Activated CD8-positive, alpha-beta memory T cell treated with anti-CD3 and anti-CD28 coated beads for 24 hours (primary cell): ENCODE data around the gene C7.
"Not testable (repeated sequence)": the region's sequence is repeated elsewhere in the genome, so short reads cannot be mapped to it uniquely, and the experiment has no call there.

Source experiments
- DNase-seq: peaks from one replicate; pipeline ENCODE4 v3.0.0-alpha.2; 2020

Gene C7

DNA sequence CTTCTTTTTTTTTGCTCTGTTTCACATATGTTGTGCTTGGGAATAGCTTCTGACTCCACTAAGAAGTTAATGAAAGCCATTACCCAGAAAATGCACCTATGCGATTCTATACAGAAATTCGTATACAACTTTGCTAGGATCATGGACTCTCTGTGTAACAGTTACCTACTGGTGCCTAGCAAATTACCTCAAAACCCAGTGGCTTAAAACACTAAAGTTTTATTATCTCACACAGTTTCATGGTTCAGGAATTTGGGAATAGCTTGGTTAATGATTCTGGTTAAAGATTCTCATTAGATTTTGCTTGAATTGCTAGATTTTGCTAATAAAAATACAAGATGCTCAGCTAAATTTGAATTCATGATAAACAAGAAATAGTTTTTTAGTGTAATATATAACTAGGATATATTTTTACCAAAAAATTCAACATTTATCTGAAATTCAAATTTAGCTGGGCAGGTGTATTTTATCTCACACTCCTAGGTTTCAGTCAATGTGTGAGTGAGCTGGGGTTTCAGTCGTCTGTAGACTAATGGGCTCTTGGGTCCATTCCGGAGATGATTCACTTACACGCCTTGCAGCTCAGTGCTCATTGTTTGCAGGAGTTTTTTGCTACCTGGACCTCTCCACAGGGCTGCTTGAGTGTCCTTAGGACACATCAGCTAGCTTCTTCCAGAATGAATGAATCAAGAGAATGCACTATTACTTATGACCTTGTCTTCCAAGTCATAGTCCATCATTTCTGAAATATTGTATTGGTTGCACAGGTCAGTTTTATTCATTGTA lies 86.7 kb downstream of the C7 start:
- no peak for DNase-seq

DNA sequence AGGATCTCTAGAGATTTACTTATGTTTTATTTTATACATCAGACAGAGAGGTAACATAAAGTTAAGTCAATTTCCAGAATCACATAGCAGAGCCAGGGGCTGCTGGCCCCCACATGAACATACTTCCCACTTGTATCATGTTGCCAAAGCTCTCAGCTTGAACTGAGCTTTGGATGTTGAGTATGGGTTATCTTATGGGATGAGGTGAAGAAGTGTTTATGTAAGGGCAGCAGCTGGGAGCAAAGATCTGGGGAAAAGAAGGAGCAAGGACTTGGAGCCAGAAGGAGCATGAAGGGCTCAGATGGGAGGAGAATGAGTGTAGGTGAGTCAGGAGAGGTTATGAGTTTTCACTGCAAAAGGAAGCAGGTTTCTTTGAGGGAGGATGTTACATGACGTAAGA lies 89.8 kb downstream of the C7 start:
- DNase-seq: no peak

- DNase-seq: no peak
These were observed 90.7 kb downstream of the C7 start for GRCh38 chr5:40999966-41000365.

- DNase-seq: no peak
These were observed 94.5 kb downstream of the C7 start for GRCh38 chr5:41003670-41004376.

DNA sequence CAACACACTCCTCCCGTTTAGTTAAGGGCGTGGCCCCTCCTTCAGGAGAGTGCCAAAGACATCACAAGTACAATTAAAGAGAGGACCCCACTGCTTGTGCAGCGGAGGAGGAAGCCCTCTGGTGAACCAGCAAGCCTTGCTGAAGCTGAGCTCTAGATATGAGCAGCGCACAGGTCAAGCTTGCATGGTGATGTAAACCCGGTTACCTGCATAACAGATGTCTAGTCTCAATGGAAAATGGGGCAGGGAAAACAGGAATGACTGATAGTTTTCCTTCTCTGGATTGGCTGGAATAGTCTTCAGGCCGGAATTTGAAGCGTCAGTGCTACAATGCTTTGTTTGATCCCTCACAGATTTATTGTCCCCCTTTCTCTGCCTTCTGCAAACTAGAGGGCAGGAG lies 95.6 kb downstream of the C7 start:
- no peak for DNase-seq

- DNase-seq: no peak
These were observed 99.9 kb downstream of the C7 start for GRCh38 chr5:41009232-41009631.

DNA sequence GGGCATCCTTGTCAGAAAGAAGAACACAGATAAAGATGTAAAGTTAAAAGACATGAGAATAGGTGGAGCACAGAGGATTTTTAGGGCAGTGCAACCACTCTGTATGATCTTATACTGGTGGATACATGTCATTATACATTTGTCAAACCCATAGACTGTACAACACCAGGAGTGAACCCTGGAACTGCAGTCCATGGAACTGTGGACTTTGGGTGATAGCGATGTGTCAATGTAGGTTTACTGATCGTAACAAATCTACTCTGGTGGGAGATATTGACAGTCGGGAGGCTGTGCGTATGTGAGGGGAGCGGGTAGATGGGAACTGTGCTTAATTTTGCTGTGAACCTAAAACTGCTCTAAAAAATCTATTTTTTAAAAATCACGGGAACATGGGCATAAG lies 101.3 kb downstream of the C7 start:
- DNase-seq: no peak

GRCh38 chr5:41012318-41012717 lies 103.0 kb downstream of the C7 start:
- no peak for DNase-seq

DNA sequence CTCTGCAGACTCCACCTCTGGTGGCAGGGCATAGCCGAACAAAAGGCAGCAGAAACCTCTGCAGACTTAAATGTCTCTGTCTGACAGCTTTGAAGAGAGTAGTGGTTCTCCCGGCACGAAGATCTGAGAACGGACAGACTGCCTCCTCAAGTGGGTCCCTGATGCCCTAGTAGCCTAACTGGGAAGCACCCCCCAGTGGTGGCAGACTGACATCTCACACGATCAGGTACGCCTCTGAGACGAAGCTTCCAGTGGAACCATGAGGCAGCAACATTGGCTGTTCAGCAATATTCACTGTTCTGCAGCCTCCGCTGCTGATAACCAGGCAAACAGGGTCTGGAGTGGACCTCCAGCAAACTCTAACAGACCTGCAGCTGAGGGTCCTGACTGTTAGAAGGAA lies 113.3 kb downstream of the C7 start:
- DNase-seq: not testable (repeated sequence)
